HG03064 (cell line): Measurements from ENCODE around the gene PLEKHJ1.

Source experiments
- ATAC-seq: cut with Tn5 transposase; IDR thresholded peaks from one replicate; pipeline ENCODE4 v1.9.1; 2021; ENCODE audit warnings: low read depth; ENCODE audit not compliant: unreplicated experiment

PLEKHJ1 gene

GRCh38 chr19:2251106-2252054 is 15.3 kb upstream of the PLEKHJ1 start:
- ATAC-seq, result no peak

- no peak for ATAC-seq
Observed at GRCh38 chr19:2250766-2251105, 14.6 kb upstream of the PLEKHJ1 start.

- no peak for ATAC-seq
Observed at GRCh38 chr19:2249880-2250765, 14.0 kb upstream of the PLEKHJ1 start.

- ATAC-seq, result no peak
Observed at GRCh38 chr19:2249010-2249866, 13.1 kb upstream of the PLEKHJ1 start, which contains the start of gene AMH. Gene AMH (plus strand): TSS chr19:2249323. CDS start chr19:2249333, 10 bp downstream.

- no peak for ATAC-seq
Observed at GRCh38 chr19:2248136-2249009, 12.2 kb upstream of the PLEKHJ1 start.

- no peak for ATAC-seq
Observed at GRCh38 chr19:2247433-2248101, 11.4 kb upstream of the PLEKHJ1 start.

GRCh38 chr19:2246801-2247361 is 10.8 kb upstream of the PLEKHJ1 start:
- no peak for ATAC-seq

GRCh38 chr19:2246014-2246620 is 10.0 kb upstream of the PLEKHJ1 start:
- no peak for ATAC-seq

- ATAC-seq, result no peak
Observed at GRCh38 chr19:2245273-2245672, 9.1 kb upstream of the PLEKHJ1 start.

- ATAC-seq, result no peak
Observed at GRCh38 chr19:2244486-2244885, 8.4 kb upstream of the PLEKHJ1 start.

- no peak for ATAC-seq
Observed at GRCh38 chr19:2244125-2244411, 7.9 kb upstream of the PLEKHJ1 start.

GRCh38 chr19:2243274-2244124 is 7.4 kb upstream of the PLEKHJ1 start:
- ATAC-seq, result no peak

- no peak for ATAC-seq
Observed at GRCh38 chr19:2242816-2243215, 6.7 kb upstream of the PLEKHJ1 start.

GRCh38 chr19:2242092-2242537 is 6.0 kb upstream of the PLEKHJ1 start:
- no peak for ATAC-seq

GRCh38 chr19:2240881-2241760 is 5.0 kb upstream of the PLEKHJ1 start:
- ATAC-seq, result no peak
